Vagina (tissue), 2 donors: Measurements from ENCODE around the gene CGB2.
"Not testable (repeated sequence)": the region's sequence is repeated elsewhere in the genome, so short reads cannot be mapped to it uniquely, and the experiment has no call there.

Experiments
- CTCF ChIP-seq, 3 experiments: fragments of 450-650 bp in 2 of 3; fragments of 200-600 bp in 1 of 3; sonication (generic) in 1 of 3; IDR thresholded peaks; one replicate each; pipeline ENCODE4 v1.5.1; 2017 to 2019; ENCODE audit warnings: antibody characterized with exemption in 3 of 3, mild to moderate bottlenecking in 2 of 3, moderate library complexity in 2 of 3
- POLR2A ChIP-seq, 2 donors: fragments of 450-650 bp; IDR thresholded peaks; one replicate each; pipeline ENCODE4 v1.6.1; 2017; ENCODE audit warnings: antibody characterized with exemption in 2 of 2, mild to moderate bottlenecking in 2 of 2, moderate library complexity in 2 of 2

DNA sequence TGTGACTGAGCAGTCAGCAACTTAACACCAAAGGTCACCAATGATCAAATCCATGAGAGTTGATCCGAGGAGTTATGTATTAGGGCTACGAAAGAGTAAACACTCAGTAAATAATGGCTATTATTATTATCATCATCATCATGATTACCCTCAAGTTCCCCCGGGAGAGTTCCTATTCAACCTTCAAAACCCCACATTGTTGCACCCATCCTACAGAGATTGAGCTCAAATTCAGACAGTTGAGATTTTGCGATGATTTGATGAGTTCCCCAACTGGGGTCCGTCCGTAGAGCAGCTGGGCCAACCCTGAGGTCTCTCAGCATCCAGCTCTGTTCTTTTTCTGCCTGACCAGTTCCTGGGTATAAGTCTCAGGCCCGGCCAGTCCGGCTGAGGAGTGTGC, 6.4 kb downstream of the CGB2 start:
- TF ChIP-seq POLR2A, CTCF (IDR thresholded peaks at IDR 0.05): not testable (repeated sequence)
